HG03095 (cell line): Measurements from ENCODE around the gene TTC9C.
"Not testable (repeated sequence)": the region's sequence is repeated elsewhere in the genome, so short reads cannot be mapped to it uniquely, and the experiment has no call there.

Experiments used
- ATAC-seq: cut with Tn5 transposase; IDR thresholded peaks from one replicate; pipeline ENCODE4 v1.9.1; 2021; ENCODE audit warnings: moderate library complexity; ENCODE audit not compliant: unreplicated experiment

TTC9C gene

DNA sequence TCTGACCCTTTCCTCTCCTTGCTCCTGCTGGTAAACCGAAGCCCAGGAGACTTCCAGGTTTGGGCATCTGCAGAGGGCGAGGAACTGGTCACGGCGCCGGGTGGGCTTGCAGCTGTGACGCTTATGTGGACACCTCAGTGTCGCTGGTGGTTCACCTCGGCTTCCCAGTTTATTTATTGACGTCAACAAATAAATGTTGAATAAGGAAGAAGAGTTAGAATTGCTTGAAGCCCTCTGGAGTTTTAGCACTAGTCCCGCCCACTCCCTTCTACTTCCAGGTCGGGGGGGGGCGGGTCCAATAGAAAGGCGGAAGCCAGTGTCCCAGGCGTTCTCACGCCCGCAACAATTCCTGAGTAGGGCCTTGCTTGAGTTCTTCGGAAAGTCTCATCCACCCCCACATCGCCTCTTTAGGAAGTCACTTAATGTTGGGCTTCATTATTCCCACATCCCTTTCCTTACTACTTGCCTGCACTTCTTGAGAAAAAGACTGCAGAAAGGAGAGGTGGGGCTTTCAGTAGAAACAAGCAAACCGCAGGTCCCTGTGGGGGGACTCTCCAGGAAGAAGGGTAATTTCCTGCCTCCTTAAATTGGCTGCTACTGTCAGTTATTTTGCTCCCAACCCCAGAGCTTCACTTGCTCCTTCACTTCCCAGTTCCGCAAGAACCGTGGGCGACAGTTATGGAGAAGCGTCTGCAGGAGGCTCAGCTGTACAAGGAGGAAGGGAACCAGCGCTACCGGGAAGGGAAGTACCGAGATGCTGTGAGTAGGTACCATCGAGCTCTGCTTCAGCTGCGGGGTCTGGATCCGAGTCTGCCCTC is at the start of gene TTC9C:
Gene TTC9C (plus strand): TSS at position 316 of the 818 bp plus-strand sequence. CDS start 363 bp downstream, at position 679.
- ATAC-seq, result peak; percentile 20

GRCh38 chr11:62678770-62679696 is 49.3 kb upstream of the TTC9C start, which contains the start of gene UBXN1:
Gene UBXN1 (minus strand): TSS chr11:62679073. CDS start chr11:62678923, 150 bp downstream.
- peak; percentile 73 for ATAC-seq

DNA sequence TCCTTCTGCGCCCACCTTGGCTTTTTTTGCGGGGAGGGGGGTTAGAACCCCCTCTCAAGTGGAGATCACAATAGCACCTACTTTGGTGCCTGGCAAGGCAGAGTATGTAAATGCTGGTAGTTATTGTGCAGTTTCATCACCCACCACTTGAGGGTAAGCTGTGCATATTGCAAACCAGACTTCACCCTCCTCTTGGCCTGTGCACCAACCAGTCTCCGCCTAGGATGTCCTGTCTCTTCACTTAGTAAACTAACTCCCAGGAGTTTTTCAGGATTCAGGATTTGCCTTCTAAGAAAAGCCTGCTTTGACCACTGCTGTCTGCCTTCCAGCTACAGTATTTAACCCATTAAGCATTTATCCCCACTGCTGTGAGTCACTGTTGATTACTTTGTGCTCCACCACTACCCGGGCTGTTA is 47.5 kb upstream of the TTC9C start:
- ATAC-seq, result peak; percentile 47

DNA sequence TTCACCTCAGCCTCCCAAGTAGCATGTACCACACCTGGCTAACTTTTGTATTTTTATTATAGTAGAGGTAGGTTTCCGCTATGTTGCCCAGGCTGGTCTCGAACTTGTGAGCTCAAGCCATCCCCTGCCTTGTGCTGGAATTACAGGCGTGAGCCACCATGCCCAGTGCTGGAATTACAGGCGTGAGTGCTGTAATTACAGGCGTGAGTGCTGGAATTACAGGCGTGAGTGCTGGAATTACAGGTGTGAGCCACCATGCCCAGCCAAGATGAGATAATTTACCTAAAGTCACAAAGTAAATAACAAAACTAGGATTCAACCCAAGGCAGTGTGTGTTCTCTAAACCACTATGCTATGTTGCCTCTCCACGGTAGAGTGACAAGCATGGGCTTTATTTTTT is 45.8 kb upstream of the TTC9C start:
- no peak for ATAC-seq

DNA sequence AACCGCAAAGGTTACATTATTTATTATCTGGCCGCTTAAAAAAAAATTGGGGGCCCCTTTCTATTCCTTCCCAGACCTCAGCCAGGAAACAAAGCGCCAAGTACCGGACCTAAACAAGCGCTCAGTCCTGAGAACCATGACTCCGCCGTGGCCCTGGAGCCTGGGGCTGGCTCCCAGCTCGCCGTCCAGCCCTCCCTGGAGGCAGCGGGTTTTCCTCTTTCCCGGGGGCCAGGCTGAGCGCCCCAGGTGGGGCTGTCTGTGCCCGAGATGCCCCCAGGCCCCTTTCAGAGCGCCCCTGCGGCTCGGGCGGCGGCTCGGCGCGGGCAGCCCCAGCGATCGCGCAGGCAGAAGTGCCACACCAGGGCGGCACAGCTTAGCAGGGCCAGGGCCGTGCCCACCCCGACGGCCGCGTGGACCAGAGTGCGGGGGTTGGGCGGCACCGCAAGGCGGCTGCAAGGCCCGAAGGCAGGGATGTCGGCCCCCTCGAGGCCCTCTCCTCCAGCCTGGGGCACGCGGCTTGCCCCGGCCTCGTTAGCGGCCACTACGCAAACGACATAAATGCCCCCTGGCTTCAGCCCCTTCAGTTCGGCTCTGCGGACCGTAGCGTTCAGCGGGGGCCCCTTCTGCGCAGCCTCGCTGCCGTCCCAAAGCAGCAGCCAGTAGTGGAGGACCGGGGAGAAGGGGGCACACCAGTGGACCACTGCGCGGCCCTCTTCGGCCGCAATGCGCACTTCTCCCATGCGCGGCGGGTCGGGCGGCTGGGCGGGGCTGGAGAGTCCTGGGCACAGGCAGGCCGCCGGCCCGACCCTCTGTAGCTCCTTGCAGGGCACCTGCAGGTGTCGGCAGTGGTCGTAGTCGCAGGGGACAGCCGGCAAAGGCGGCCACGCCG is 40.5 kb upstream of the TTC9C start:
- no peak for ATAC-seq

DNA sequence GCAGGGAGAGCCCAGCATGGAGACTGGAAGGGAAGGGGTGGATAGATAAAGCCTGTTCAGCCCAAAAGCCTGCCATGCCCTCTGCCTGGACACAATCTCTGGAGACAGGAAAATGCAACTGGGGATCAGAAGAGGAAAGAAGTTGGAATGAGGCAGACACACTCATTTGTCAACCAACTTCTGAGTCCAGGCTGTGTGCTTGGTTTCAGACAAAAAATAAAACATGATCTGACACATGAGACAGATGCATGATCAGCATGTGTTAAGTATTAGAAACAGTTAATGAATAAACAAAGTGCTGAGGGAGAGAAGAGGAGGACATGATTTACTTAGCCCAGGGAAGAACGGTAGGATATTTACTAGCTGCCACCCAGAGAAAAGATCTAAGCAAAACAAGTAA is 39.8 kb upstream of the TTC9C start:
- no peak for ATAC-seq

DNA sequence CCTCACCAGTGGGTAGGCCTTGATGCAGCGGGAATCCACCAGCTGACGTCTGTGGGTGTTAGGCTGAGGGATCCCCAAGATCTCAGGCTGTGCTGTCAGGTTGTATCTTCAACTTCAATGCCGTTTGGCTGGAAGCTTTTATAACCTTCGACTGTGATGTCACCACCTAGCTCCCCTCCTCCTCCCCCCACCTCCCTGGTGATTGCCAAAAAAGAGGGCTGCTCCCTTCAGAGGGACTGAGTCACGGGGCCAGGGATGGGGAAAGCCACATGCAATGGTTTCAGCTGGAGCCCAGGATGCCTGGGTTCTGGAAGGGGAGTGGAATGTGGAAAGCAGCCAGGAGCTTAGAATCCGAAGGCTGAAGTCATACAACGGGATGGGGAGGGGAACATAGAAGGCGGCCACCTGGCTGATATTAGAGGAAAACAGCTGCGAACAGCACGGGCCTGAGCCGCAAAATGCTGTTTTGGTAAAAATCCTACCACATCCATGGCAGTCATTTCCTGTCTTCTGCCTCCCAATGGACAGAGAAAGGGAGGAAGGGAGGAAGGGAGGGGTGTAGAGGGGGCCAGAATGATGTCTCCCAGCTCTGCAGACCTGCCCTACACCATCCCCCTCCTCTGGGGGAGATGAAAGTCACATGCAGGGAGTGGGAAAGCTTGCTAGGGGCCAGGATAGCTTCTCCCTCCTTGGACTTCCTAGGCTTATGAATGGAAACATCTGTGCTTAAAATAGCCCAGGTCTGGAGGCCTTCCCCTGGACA is 38.7 kb upstream of the TTC9C start, which contains the start of gene LRRN4CL:
Gene LRRN4CL (minus strand): TSS at position 110 of the 763 bp plus-strand sequence. CDS start 1,022 bp downstream, outside the sequence.
- no peak for ATAC-seq

DNA sequence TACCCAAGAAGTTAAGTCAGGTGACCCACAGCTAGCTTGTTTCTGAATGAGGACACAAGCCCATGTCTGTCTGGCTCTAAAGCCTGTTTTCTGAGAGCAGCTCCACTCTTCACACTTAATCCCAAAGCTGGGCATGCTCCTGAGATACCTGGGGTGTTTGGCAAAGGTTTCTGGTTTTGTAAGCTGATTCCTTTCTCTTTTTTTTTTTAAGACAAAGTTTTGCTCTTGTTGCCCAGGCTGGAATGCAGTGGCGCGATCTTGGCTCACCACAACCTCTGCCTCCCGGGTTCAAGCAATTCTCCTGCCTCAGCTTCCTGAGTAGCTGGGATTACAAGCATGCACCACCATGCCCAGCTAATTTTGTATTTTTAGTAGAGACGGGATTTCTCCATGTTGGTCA is 34.7 kb upstream of the TTC9C start:
- not testable (repeated sequence) for ATAC-seq

DNA sequence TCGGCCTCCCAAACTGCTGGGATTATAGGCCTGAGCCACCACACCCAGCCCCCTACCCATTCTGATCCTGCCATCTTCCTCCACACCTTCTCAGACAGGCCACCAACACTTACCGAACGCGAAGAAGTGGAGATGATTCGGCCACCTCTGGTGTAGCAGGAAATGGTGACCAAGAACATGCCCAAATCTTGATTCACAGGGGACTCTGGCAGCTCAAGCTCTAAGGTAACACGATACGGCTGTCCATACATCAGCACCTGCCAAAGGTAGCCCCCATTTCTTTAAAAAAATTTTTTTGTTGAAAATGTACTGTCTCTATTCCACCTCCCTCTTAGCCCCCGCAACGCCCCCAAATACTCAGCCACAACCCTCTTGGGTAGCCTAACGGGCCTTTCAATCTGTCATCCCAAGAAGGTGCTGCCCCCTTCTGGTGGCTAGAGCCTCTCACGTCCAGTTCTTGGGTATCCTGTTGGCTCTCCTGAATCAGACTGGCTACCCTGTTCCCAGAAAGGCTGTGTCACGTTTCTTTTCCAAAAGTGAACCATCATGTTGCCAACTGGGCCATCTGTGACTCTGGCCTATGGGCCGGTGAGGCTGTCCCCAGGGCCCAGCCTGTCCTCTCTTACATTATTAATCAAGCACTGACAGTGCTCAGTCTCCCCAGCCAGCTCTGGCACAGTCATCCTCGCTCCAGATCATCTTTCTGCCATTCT is 33.7 kb upstream of the TTC9C start:
- no peak for ATAC-seq

DNA sequence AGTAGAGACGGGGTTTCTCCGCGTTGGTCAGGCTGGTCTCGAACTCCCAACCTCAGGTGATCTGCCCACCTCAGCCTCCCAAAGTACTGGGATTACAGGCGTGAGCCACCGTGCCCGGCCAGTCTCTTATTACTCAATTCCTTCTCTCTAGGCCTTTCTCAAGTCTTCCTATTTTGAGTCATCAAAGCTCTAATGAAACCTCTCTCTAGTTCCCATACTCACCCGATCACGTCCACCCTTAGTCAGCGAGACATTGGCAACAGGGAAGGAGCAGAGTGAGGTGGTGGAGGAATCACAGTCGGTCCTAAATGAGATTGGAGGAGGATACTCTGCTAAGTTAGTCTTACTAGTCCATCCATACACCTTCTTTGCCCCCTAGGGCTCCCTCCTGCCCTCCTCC is 26.0 kb upstream of the TTC9C start:
- ATAC-seq, result no peak

DNA sequence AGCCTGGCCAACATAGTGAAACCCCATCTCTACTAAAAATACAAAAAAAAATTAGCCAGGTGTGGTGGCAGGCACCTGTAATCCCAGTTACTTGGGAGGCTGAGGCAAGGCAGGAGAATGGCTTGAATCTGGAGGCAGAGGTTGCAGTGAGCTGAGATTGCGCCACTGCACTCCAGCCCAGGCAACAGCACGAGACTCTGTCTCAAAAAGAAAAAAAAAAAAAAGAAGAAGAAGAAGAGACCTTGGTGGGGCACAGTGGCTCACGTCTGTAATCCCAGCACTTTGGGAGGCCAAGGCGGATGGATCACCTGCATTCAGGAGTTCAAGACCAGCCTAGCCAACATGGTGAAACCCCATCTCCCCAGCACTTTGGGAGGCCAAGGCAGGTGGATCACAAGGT is 24.4 kb upstream of the TTC9C start:
- ATAC-seq, result not testable (repeated sequence)

DNA sequence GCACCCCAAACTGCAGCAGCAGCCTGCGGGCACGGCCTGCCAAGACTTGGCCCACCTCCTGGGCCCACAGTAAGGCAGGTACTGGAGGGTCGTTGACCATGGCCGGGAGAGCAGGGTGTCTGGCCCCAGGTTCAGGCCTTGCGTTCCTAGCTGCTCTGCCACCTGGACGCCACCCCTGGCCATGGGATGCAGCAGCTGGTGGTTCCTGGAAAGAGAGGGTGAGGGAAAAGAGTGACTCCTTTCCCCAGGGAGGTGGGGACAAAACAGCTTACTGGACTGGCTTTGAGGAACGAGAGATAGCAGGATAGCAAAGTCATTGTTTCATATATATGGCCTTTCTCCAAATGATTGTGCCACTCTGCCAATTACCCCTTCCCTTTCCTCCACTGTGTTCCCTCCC is 22.9 kb upstream of the TTC9C start:
- no peak for ATAC-seq

DNA sequence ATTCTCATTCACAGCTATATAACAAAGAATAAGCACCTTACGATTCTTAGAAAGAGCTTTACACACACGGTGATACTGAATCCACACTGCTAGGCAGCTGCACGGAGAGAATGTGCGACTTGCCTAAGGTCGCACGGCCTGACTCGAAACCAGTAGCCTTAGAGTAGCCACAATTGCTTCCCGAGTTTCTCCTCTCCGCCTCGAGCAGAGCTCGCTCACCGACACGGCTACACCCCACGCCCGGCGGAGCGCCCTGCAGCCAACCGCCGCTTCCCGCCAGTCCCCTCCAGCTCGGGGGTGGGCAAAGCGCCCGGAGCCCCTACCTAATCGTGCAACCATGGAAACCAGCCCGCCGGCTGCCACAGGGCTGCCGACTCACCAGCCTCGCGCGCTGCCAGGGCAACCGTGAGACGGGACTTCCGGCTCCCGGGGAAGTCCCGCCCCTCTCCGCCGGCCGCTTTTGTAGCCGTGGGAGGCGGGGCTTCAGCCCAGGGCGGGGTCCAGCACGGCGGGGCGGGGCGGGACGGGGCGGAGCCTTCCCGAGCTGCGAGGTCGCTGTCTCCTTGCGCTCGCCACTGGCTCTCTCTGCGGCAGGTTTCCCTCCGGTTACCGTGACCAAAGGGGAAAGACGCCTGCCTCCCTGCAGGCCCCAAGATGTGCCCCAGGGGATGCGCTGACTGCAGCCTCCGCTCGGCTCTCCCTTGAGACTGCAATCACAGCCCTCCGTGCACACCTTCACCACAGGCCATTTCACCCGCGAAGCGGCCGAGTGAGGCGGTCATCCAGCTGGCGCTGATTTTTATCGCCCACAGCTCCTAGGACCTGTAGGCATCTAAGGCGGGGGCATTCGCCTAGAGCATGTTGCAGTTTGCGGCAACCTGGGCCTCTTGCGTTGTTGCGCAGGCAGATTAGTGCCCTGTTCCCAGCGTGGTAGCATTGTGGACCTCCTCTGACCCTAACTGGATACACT is 22.1 kb upstream of the TTC9C start:
- peak; percentile 49 for ATAC-seq

GRCh38 chr11:62706850-62707247 is 21.4 kb upstream of the TTC9C start:
- ATAC-seq, result no peak

GRCh38 chr11:62707277-62707861 is 20.9 kb upstream of the TTC9C start, which contains the start of the genes BSCL2 and GNG3:
Gene BSCL2 (minus strand): TSS chr11:62707424. CDS start chr11:62707195, 229 bp downstream.
Gene GNG3 (plus strand): TSS chr11:62707676. CDS start chr11:62708296, 620 bp downstream.
- no peak for ATAC-seq

DNA sequence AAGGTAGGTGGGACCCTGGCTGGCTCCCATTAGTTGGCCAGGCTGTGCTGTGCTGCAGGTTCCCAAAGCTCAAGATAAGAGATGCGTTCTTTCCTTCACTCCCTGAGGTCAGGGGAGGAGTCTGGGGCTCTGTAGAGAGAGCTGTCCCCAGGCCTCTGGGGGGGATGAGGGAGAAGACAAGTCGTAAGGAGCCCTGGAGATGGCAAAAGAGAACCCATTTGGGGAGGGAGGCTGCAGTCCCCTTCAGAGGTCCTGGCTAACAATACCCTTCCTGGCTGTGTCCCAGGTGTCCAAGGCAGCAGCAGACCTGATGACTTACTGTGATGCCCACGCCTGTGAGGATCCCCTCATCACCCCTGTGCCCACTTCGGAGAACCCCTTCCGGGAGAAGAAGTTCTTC is 19.9 kb upstream of the TTC9C start:
- ATAC-seq, result no peak

DNA sequence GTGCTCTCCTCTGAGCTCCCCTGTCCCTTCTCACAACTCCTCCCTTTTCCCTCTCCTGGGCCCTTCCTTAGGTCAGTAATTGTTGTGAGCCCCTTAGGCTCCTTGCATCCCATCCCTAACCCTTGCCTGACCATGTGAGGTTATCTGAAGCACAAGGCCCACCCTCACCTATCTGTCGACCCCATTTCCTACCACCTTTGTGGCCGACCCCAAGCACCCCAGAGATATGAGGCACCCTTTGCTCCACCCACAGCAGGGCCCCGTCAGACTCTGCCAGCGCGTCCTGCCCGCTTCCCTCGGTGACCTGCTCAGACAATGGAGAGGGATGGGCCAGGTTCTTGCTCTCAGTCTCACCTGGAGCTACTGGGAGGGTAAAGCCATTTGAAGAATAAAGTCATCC is 19.5 kb upstream of the TTC9C start:
- no peak for ATAC-seq
